ENCODE data around the gene RBM5. TPM values are rescaled to one million over a fixed set of nuclear protein-coding genes. Genes with fewer than 3 reads are reported as not detected.

The RBM5 gene
- total RNA-seq, 1 experiment from 2014 or later = 126 TPM

- DNase-seq = no peak
- intact Hi-C loops (cut with micrococcal nuclease; ENCODE audit: unreplicated experiment) = no loop called here
- CTCF ChIA-PET = no interaction called here
- peaks cover 22% of the 10 kb centered on the region for H3K4me1 Mint-ChIP-seq (ENCODE audit: low read depth, unreplicated experiment)
- TF ChIP-seq, protein P1, sequence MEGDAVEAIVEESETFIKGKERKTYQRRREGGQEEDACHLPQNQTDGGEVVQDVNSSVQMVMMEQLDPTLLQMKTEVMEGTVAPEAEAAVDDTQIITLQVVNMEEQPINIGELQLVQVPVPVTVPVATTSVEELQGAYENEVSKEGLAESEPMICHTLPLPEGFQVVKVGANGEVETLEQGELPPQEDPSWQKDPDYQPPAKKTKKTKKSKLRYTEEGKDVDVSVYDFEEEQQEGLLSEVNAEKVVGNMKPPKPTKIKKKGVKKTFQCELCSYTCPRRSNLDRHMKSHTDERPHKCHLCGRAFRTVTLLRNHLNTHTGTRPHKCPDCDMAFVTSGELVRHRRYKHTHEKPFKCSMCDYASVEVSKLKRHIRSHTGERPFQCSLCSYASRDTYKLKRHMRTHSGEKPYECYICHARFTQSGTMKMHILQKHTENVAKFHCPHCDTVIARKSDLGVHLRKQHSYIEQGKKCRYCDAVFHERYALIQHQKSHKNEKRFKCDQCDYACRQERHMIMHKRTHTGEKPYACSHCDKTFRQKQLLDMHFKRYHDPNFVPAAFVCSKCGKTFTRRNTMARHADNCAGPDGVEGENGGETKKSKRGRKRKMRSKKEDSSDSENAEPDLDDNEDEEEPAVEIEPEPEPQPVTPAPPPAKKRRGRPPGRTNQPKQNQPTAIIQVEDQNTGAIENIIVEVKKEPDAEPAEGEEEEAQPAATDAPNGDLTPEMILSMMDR (IDR thresholded peaks at IDR 0.05; ENCODE audit: unreplicated experiment) = no peak
- H3K27me3 Mint-ChIP-seq (ENCODE audit: unreplicated experiment) = peaks cover 40% of the 10 kb centered on the region
- H3K4me3 Mint-ChIP-seq (ENCODE audit: low read depth, unreplicated experiment) = peak overlapping the region; percentile 66
- H3K36me3 Mint-ChIP-seq (ENCODE audit: insufficient read depth, unreplicated experiment) = peaks cover 13% of the 10 kb centered on the region
- H3K27ac Mint-ChIP-seq (ENCODE audit: unreplicated experiment) = peak overlapping the region; percentile 54
- H3K9me3 Mint-ChIP-seq (ENCODE audit: low read depth, unreplicated experiment) = no peaks in the 10 kb centered on the region
- BruUV-seq (replicated peaks) = no TSS peak
Observed at GRCh38 chr3:50155891-50156290, 67.2 kb downstream of the RBM5 start.

DNA sequence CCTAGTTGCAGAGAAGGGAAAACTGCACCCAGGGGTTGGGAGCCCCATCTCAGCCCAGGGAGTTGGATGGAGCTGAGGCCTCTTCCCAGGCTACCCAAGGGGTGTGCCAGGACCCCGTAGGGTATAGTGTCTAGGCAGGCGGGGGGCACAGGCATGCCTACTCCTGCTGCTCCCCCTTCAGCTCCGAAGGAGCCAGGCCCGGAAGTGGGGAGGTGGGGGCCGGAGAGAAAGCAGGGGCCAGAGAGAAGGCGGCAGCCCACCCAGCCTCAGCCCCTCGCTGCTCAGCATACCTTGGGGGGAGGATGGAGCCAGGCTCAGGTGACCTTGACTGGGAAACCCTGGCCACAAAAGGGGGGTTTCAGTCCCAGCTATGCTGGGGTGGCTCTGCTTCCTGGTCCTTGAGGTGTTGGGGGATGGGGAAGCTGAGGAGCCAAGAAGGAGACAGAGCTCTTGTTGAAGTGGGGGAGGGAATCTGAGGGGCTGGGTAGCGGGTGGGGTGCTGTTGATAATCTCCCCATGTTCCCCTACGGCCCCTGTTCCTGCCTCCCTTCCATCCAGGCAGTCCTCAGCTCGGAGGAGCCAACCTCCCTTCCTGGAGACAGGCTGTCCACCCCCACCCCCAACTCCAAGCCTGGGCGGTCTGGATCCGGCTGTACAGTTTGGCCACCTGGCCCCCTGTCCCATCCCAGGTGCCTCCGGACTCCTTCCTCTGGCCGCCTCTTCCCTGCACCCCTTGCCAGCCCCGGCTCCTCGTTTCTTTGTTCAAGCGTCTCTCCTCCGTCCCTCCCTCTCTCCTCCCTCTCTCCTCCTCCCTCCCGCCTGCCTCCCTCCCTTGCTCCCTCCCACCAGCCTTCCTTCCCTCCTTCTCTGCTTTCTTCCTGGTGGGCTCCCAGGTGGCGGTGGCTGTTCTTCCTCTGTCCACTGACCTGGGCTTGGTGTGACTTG, 68.1 kb downstream of the RBM5 start:
- Mint-ChIP-seq H3K27me3 (ENCODE audit: unreplicated experiment) (peaks cover 31% of the 10 kb centered on the region), H3K27ac (ENCODE audit: unreplicated experiment) (no peak overlapping the region), H3K9me3 (ENCODE audit: low read depth, unreplicated experiment) (no peaks in the 10 kb centered on the region), H3K4me1 (ENCODE audit: low read depth, unreplicated experiment) (peaks cover 22% of the 10 kb centered on the region), H3K36me3 (ENCODE audit: insufficient read depth, unreplicated experiment) (peaks cover 13% of the 10 kb centered on the region), H3K4me3 (ENCODE audit: low read depth, unreplicated experiment) (no peak overlapping the region)
- BruUV-seq (replicated peaks) = no TSS peak
- intact Hi-C loops (cut with micrococcal nuclease; ENCODE audit: unreplicated experiment) = no loop called here
- DNase-seq = no peak
- CTCF ChIA-PET = no interaction called here
- TF ChIP-seq, protein P1 (IDR thresholded peaks at IDR 0.05; ENCODE audit: unreplicated experiment) = no peak

GRCh38 chr3:50157827-50158529, 69.3 kb downstream of the RBM5 start:
- Mint-ChIP-seq H3K27me3 (ENCODE audit: unreplicated experiment) (peaks cover 27% of the 10 kb centered on the region), H3K4me1 (ENCODE audit: low read depth, unreplicated experiment) (peaks cover 22% of the 10 kb centered on the region), H3K27ac (ENCODE audit: unreplicated experiment) (no peak overlapping the region), H3K9me3 (ENCODE audit: low read depth, unreplicated experiment) (no peaks in the 10 kb centered on the region), H3K36me3 (ENCODE audit: insufficient read depth, unreplicated experiment) (peaks cover 13% of the 10 kb centered on the region), H3K4me3 (ENCODE audit: low read depth, unreplicated experiment) (no peak overlapping the region)
- no TSS peak for BruUV-seq (replicated peaks)
- DNase-seq = no peak
- TF ChIP-seq, protein P1 (IDR thresholded peaks at IDR 0.05; ENCODE audit: unreplicated experiment) = no peak
- intact Hi-C loops (cut with micrococcal nuclease; ENCODE audit: unreplicated experiment) = no loop called here
- CTCF ChIA-PET = no interaction called here

GRCh38 chr3:50158530-50159146, 69.9 kb downstream of the RBM5 start:
- intact Hi-C loops (cut with micrococcal nuclease; ENCODE audit: unreplicated experiment) = no loop called here
- Mint-ChIP-seq H3K36me3 (ENCODE audit: insufficient read depth, unreplicated experiment) (peaks cover 13% of the 10 kb centered on the region), H3K27ac (ENCODE audit: unreplicated experiment) (peak overlapping the region; percentile 43), H3K9me3 (ENCODE audit: low read depth, unreplicated experiment) (no peaks in the 10 kb centered on the region), H3K27me3 (ENCODE audit: unreplicated experiment) (peaks cover 20% of the 10 kb centered on the region), H3K4me3 (ENCODE audit: low read depth, unreplicated experiment) (no peak overlapping the region), H3K4me1 (ENCODE audit: low read depth, unreplicated experiment) (peaks cover 22% of the 10 kb centered on the region)
- no peak for DNase-seq
- TF ChIP-seq, protein P1 (IDR thresholded peaks at IDR 0.05; ENCODE audit: unreplicated experiment) = no peak
- BruUV-seq (replicated peaks) = no TSS peak
- CTCF ChIA-PET = no interaction called here
